Measurements from ENCODE around the gene OR10P1.

- TF ChIP-seq PRDM15 (CRISPR knock-in tag; IDR thresholded peaks at IDR 0.05): no peak
- TF ChIP-seq BCL11A (IDR thresholded peaks at IDR 0.05; ENCODE audit: low read depth, low read length): no peak
- no peak for TF ChIP-seq CREM (IDR thresholded peaks at IDR 0.05; ENCODE audit: low read depth)
- no peak for TF ChIP-seq SREBF2 (IDR thresholded peaks at IDR 0.05; ENCODE audit: low read length)
- no peak for TF ChIP-seq CHD1 (IDR thresholded peaks at IDR 0.05; ENCODE audit: low read depth, low read length)
- no peak for TF ChIP-seq CTCF (IDR thresholded peaks at IDR 0.05 in 2 of 3, conservative IDR thresholded peaks at IDR 0.05 in 1 of 3; ENCODE audit: control insufficient read depth in 2 of 3, extremely low read depth in 1 of 3, insufficient read depth in 1 of 3, low read depth in 3 of 3, low read length in 3 of 3)
- TF ChIP-seq SRF (IDR thresholded peaks at IDR 0.05; ENCODE audit: low read depth in 2 of 2, low read length in 2 of 2): no peak
- TF ChIP-seq ZNF274 (IDR thresholded peaks at IDR 0.05; ENCODE audit: insufficient read depth, insufficient read length): no peak
- no peak for TF ChIP-seq CBX3 (IDR thresholded peaks at IDR 0.05; ENCODE audit: borderline replicate concordance, low read depth)
- no peak for TF ChIP-seq ESRRA (IDR thresholded peaks at IDR 0.05; ENCODE audit: low read length)
- TF ChIP-seq HCFC1 (IDR thresholded peaks at IDR 0.05; ENCODE audit: low read length): no peak
- TF ChIP-seq HDAC2 (IDR thresholded peaks at IDR 0.05): no peak
- no peak for TF ChIP-seq EP300 (IDR thresholded peaks at IDR 0.05; ENCODE audit: borderline replicate concordance in 1 of 2, control insufficient read depth in 1 of 2, low read depth in 2 of 2, low read length in 2 of 2)
- no peak for TF ChIP-seq EZH2 (IDR thresholded peaks at IDR 0.05; ENCODE audit: borderline replicate concordance, control insufficient read depth, low read depth, low read length)
These were observed 36.9 kb downstream of the OR10P1 start for GRCh38 chr12:55673638-55674037.

Measured in GM12878 (cell line).